8988T (cell line): ENCODE results near the gene DOCK9.

Experiments used
- DNase-seq: peaks from one replicate; pipeline ENCODE4 v3.0.0; 2011

DOCK9 gene

GRCh38 chr13:98977568-98978265 lies at the start of gene DOCK9:
TSS of gene DOCK9 (minus strand) at chr13:98978064. CDS start at chr13:98977909, 155 bp downstream.
- DNase-seq = no peak

- DNase-seq = no peak
Measured at GRCh38 chr13:99027260-99027659, 49.4 kb upstream of the DOCK9 start.

GRCh38 chr13:99022941-99023340 lies 45.1 kb upstream of the DOCK9 start:
- no peak for DNase-seq

- DNase-seq = no peak
Measured at GRCh38 chr13:99018418-99019180, 40.7 kb upstream of the DOCK9 start.

- DNase-seq = no peak
Measured at GRCh38 chr13:99015606-99016490, 38.0 kb upstream of the DOCK9 start.

- DNase-seq = no peak
Measured at GRCh38 chr13:99014522-99014921, 36.7 kb upstream of the DOCK9 start.

GRCh38 chr13:99013951-99014350 lies 36.1 kb upstream of the DOCK9 start:
- DNase-seq = no peak

GRCh38 chr13:99012539-99012938 lies 34.7 kb upstream of the DOCK9 start:
- no peak for DNase-seq

- DNase-seq = no peak
Measured at GRCh38 chr13:99009987-99010551, 32.2 kb upstream of the DOCK9 start.

- DNase-seq = no peak
Measured at GRCh38 chr13:99008577-99008976, 30.7 kb upstream of the DOCK9 start.

GRCh38 chr13:99007414-99007986 lies 29.6 kb upstream of the DOCK9 start:
- DNase-seq = no peak

- no peak for DNase-seq
Measured at GRCh38 chr13:99005609-99006008, 27.7 kb upstream of the DOCK9 start.

GRCh38 chr13:99004978-99005377 lies 27.1 kb upstream of the DOCK9 start:
- DNase-seq = no peak

- no peak for DNase-seq
Measured at GRCh38 chr13:99003851-99004471, 26.1 kb upstream of the DOCK9 start.

GRCh38 chr13:99003186-99003585 lies 25.3 kb upstream of the DOCK9 start:
- no peak for DNase-seq

GRCh38 chr13:99002172-99002710 lies 24.4 kb upstream of the DOCK9 start:
- DNase-seq = no peak

GRCh38 chr13:99000137-99000536 lies 22.3 kb upstream of the DOCK9 start:
- DNase-seq = no peak

- DNase-seq = no peak
Measured at GRCh38 chr13:98999639-98999952, 21.7 kb upstream of the DOCK9 start.

GRCh38 chr13:98998831-98999638 lies 21.2 kb upstream of the DOCK9 start:
- DNase-seq = no peak

- DNase-seq = no peak
Measured at GRCh38 chr13:98997738-98998641, 20.1 kb upstream of the DOCK9 start.
